Thyroid gland (tissue), 4 donors: ENCODE results near the gene TOX3. TPM values are rescaled to one million over a fixed set of nuclear protein-coding genes. Genes with fewer than 3 reads are reported as not detected.

Experiments used
- DNase-seq, 2 donors: peaks; one replicate each; pipeline ENCODE4 v3.0.0-alpha.2; 2019
- H3K27ac ChIP-seq, 3 donors: fragments of 200-600 bp; sonication (generic); 1 replicate in 2 of 3; 2 replicates in 1 of 3; pipeline ENCODE4 v1.5.1; 2016 to 2019; ENCODE audit warnings: mild to moderate bottlenecking in 1 of 3, moderate library complexity in 1 of 3
- H3K27me3 ChIP-seq: fragments of 200-600 bp; sonication (generic); one replicate; pipeline ENCODE4 v1.5.1; 2019
- H3K36me3 ChIP-seq, 2 donors: fragments of 200-600 bp; sonication (generic); one replicate each; pipeline ENCODE4 v1.5.1; 2016 to 2019
- H3K4me1 ChIP-seq, 2 donors: fragments of 200-600 bp; sonication (generic); one replicate each; pipeline ENCODE4 v1.5.1; 2017 to 2019
- H3K4me3 ChIP-seq, 3 donors: fragments of 200-600 bp; sonication (generic); replicated peaks in 1 of 3; 1 replicate in 2 of 3; 2 replicates in 1 of 3; pipeline ENCODE4 v1.5.1; 2016; ENCODE audit warnings: mild to moderate bottlenecking in 1 of 3
- H3K9me3 ChIP-seq: fragments of 200-600 bp; sonication (generic); one replicate; pipeline ENCODE4 v1.5.1; 2017
- CTCF ChIP-seq, 6 experiments: fragments of 200-600 bp in 3 of 6; fragments of 450-650 bp in 3 of 6; sonication (generic) in 3 of 6; IDR thresholded peaks; one replicate each; pipeline ENCODE4 v1.5.1; 2016 to 2019; ENCODE audit warnings: antibody characterized with exemption in 6 of 6, mild to moderate bottlenecking in 2 of 6, inconsistent platforms in 1 of 6, moderate library complexity in 1 of 6
- POLR2A ChIP-seq, 2 donors: fragments of 450-650 bp; IDR thresholded peaks; one replicate each; pipeline ENCODE4 v1.6.1; 2017; ENCODE audit warnings: antibody characterized with exemption in 2 of 2, mild to moderate bottlenecking in 2 of 2, moderate library complexity in 1 of 2
- WGBS, 2 donors: methylation state at CpG; one replicate each; pipeline ENCODE4 v1.1.5; 2017; 5-methylcytosine and 5-hydroxymethylcytosine counted together
- intact Hi-C: fragments of 100-400 bp; cut with DNase I; formaldehyde crosslinking; loops from one replicate; pipeline ENCODE4 v1.15.1; 2023
- total RNA-seq, 4 donors: library from RNA; depleted of rRNA; stranded (reverse); fragments of >200 nt; gene quantifications; one replicate each; pipeline ENCODE4 v1.2.3, GENCODE V29; 2016

TOX3 gene
- total RNA-seq, 4 donors from 2014 or later, result not detected

DNA sequence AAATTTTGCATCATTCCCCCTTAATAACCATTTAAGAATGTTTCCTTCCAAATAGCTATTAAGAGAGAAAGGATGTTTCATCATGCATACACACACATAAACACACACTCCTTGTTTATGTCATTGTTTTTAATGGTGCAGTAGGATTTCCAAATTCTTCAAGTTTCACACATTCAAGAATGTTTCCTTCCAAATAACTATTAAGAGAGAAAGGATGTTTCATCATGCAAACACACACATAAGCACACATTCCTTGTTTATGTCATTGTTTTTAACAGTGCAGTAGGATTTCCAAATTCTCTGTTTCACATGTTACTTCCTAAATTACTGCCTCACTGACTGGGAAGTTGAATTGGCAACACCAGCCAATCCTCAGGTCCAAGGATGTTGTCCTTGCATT is 7.8 kb downstream of the TOX3 start:
- Histone ChIP-seq H3K36me3 (no peaks in the 10 kb centered on the region), H3K4me3 (no peak overlapping the region), H3K4me1 (no peaks in the 10 kb centered on the region), H3K27ac (no peak overlapping the region), H3K9me3 (no peaks in the 10 kb centered on the region), H3K27me3 (peaks cover 9% of the 10 kb centered on the region)
- no peak for TF ChIP-seq CTCF (IDR thresholded peaks at IDR 0.05)
- no peak for TF ChIP-seq POLR2A (IDR thresholded peaks at IDR 0.05)
- DNase-seq, result no peak
- intact Hi-C loops, result no loop called here

GRCh38 chr16:52538511-52538910 is 8.4 kb downstream of the TOX3 start:
- H3K27ac ChIP-seq, result no peak overlapping the region
- H3K4me1 ChIP-seq, result no peaks in the 10 kb centered on the region
- WGBS, 2 donors, result 49 to 53% methylated on average over 1 of the region's 1 CpG
- H3K4me3 ChIP-seq, result no peak overlapping the region
- peaks cover 9% of the 10 kb centered on the region for H3K27me3 ChIP-seq
- H3K36me3 ChIP-seq, result no peaks in the 10 kb centered on the region
- intact Hi-C loops, result no loop called here
- no peak for TF ChIP-seq CTCF (IDR thresholded peaks at IDR 0.05)
- TF ChIP-seq POLR2A (IDR thresholded peaks at IDR 0.05), result no peak
- no peaks in the 10 kb centered on the region for H3K9me3 ChIP-seq
- no peak for DNase-seq

- Histone ChIP-seq H3K9me3 (no peaks in the 10 kb centered on the region), H3K27ac (no peak overlapping the region), H3K4me1 (no peaks in the 10 kb centered on the region), H3K36me3 (no peaks in the 10 kb centered on the region), H3K27me3 (peaks cover 9% of the 10 kb centered on the region), H3K4me3 (no peak overlapping the region)
- TF ChIP-seq POLR2A (IDR thresholded peaks at IDR 0.05), result no peak
- no peak for TF ChIP-seq CTCF (IDR thresholded peaks at IDR 0.05)
- 56% methylated on average over 3 of the region's 3 CpGs for WGBS, 2 donors
- no peak for DNase-seq
- intact Hi-C loops, result no loop called here
Observed at GRCh38 chr16:52537516-52537915, 9.4 kb downstream of the TOX3 start.

DNA sequence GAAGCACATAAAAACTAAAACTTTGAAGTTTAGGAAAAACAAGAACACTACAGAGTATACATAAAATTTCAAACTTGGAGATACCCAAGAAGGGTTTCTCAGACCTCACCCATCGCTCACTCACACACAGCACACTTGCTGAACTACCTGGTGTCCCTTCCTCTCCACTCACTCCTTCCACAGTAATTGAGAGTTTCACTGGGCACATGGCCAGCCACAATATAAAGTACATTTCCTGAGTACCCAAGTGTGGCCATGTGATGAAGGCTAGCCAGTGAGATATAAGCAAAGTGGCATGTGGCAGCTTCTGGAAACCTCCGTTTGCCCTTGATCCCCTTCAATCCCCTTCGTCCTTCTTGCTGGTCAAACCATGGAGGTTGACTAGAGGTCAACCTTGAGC is 11.9 kb downstream of the TOX3 start:
- H3K4me1 ChIP-seq, result no peaks in the 10 kb centered on the region
- no peak overlapping the region for H3K4me3 ChIP-seq
- intact Hi-C loops, result no loop called here
- H3K27me3 ChIP-seq, result no peaks in the 10 kb centered on the region
- WGBS, 2 donors, result 52 to 58% methylated on average over 3 of the region's 3 CpGs
- H3K36me3 ChIP-seq, result no peaks in the 10 kb centered on the region
- no peaks in the 10 kb centered on the region for H3K9me3 ChIP-seq
- H3K27ac ChIP-seq, result no peak overlapping the region
- TF ChIP-seq POLR2A (IDR thresholded peaks at IDR 0.05) (no peak), CTCF (IDR thresholded peaks at IDR 0.05) (no peak)
- DNase-seq, result no peak

DNA sequence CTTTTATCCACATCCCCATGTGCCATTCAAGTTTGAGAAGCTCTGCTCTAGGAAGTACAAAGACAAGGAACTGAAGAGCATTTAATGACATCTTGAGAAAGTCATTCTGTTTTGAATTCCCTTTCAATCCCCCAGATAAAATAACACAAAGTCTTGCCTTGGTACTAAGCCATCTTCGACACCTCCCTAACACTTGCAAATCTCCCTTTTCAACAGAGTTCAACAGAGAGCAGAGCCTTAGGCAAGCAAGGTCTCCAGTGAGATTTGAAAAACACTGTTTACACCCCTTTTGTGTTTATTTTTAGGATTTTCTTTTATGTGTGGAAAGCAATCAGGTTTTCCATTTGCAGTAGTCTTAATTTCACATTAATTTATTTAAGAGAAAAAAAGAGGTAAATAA is 13.6 kb downstream of the TOX3 start:
- H3K27me3 ChIP-seq, result no peaks in the 10 kb centered on the region
- DNase-seq, result no peak
- H3K36me3 ChIP-seq, result no peaks in the 10 kb centered on the region
- no peaks in the 10 kb centered on the region for H3K9me3 ChIP-seq
- WGBS, 2 donors, result 43 to 46% methylated on average over 1 of the region's 1 CpG
- no peak overlapping the region for H3K27ac ChIP-seq
- H3K4me3 ChIP-seq, result no peak overlapping the region
- TF ChIP-seq POLR2A (IDR thresholded peaks at IDR 0.05) (no peak), CTCF (IDR thresholded peaks at IDR 0.05) (no peak)
- intact Hi-C loops, result no loop called here
- no peaks in the 10 kb centered on the region for H3K4me1 ChIP-seq
